ENCODE results near the gene TM4SF1.
"Not testable (repeated sequence)": the region's sequence is repeated elsewhere in the genome, so short reads cannot be mapped to it uniquely, and the experiment has no call there.

TM4SF1 gene

GRCh38 chr3:149395107-149396089 lies 17.9 kb upstream of the TM4SF1 start:
- peak; percentile 67 for DNase-seq (ENCODE audit: low read depth)

GRCh38 chr3:149393345-149394160 lies 16.1 kb upstream of the TM4SF1 start:
- DNase-seq (ENCODE audit: low read depth), result peak; percentile 73

- DNase-seq (ENCODE audit: low read depth), result no peak
Measured at GRCh38 chr3:149391960-149392359, 14.5 kb upstream of the TM4SF1 start.

GRCh38 chr3:149390772-149391212 lies 13.3 kb upstream of the TM4SF1 start:
- DNase-seq (ENCODE audit: low read depth), result no peak

- no peak for DNase-seq (ENCODE audit: low read depth)
Measured at GRCh38 chr3:149390294-149390693, 12.8 kb upstream of the TM4SF1 start.

- no peak for DNase-seq (ENCODE audit: low read depth)
Measured at GRCh38 chr3:149388531-149389417, 11.3 kb upstream of the TM4SF1 start.

- peak; percentile 70 for DNase-seq (ENCODE audit: low read depth)
Measured at GRCh38 chr3:149388001-149388440, 10.6 kb upstream of the TM4SF1 start.

- no peak for DNase-seq (ENCODE audit: low read depth)
Measured at GRCh38 chr3:149386299-149386606, 8.8 kb upstream of the TM4SF1 start.

- DNase-seq (ENCODE audit: low read depth), result no peak
Measured at GRCh38 chr3:149385617-149386298, 8.3 kb upstream of the TM4SF1 start.

- DNase-seq (ENCODE audit: low read depth), result peak; percentile 91
Measured at GRCh38 chr3:149384911-149385321, 7.5 kb upstream of the TM4SF1 start.

- no peak for DNase-seq (ENCODE audit: low read depth)
Measured at GRCh38 chr3:149384167-149384566, 6.7 kb upstream of the TM4SF1 start.

- DNase-seq (ENCODE audit: low read depth), result no peak
Measured at GRCh38 chr3:149383703-149384102, 6.3 kb upstream of the TM4SF1 start.

- DNase-seq (ENCODE audit: low read depth), result no peak
Measured at GRCh38 chr3:149382518-149382917, 5.1 kb upstream of the TM4SF1 start.

- DNase-seq (ENCODE audit: low read depth), result peak; percentile 74
Measured at GRCh38 chr3:149382101-149382467, 4.6 kb upstream of the TM4SF1 start.

- DNase-seq (ENCODE audit: low read depth), result no peak
Measured at GRCh38 chr3:149381173-149382100, 4.0 kb upstream of the TM4SF1 start.

- DNase-seq (ENCODE audit: low read depth), result not testable (repeated sequence)
Measured at GRCh38 chr3:149380220-149380619, 2.8 kb upstream of the TM4SF1 start.

GRCh38 chr3:149378478-149379309 lies 1.2 kb upstream of the TM4SF1 start:
- no peak for DNase-seq (ENCODE audit: low read depth)

GRCh38 chr3:149376718-149377407 lies 586 bp downstream of the TM4SF1 start:
- peak; percentile 35 for DNase-seq (ENCODE audit: low read depth)
